ENCODE data around the gene SUSD1.
"Not testable (repeated sequence)": the region's sequence is repeated elsewhere in the genome, so short reads cannot be mapped to it uniquely, and the experiment has no call there.

Gene SUSD1

DNA sequence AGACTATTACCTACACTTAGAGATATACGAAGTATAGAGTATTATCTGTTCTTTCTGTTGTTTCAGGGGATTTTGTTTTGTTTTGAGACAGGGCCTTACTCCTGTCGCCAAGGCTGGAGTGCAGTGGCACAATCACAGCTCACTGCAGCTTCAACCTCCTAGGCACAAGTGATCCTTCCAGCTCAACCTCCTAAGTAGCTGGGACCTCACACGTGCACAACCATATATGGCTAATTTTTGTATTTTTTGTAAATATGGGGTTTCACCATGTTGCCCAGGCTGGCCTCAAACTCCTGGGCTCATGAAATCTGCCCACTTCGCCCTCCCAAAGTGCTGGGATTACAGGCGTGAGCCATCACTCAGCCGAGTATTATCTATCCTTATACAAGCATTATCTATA, 45.9 kb downstream of the SUSD1 start:
- no peak for DNase-seq (ENCODE audit: low read depth)

DNA sequence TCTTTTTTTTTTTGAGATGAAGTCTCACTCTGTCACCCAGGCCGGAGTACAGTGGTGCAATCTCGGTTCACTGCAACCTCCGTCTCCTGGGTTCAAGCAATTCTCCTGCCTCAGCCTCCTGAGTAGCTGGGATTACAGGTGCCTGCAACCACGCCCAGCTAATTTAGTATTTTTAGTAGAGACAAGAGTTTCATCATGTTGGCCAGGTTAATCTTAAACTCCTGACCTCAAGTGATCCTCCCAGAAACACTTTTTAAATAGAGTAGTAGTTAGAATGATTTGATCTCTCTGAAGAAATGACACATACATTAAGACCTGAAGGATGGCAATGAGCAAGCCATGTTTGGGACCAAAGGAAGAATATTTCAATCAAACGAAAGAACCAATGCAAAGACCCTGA, 46.7 kb downstream of the SUSD1 start:
- not testable (repeated sequence) for DNase-seq (ENCODE audit: low read depth)

DNA sequence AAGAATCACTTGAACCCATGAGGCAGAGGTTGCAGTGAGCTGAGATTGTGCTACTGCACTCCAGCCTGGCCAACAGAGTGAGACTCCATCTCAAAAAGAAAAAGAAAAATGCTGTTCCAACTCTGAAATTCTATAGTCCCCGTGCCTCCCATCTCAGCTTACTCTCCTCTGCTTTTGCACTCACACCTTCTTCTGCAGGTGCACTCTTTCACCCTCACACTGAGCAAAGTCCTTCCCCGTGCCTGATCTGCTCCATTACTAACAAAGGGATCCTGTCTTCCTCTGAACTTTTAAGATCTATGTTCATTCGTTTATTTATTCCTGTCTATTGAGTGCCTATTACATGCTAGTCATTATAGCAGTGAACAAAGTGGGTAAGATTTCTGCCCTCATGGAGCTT, 47.8 kb downstream of the SUSD1 start:
- no peak for DNase-seq (ENCODE audit: low read depth)

DNA sequence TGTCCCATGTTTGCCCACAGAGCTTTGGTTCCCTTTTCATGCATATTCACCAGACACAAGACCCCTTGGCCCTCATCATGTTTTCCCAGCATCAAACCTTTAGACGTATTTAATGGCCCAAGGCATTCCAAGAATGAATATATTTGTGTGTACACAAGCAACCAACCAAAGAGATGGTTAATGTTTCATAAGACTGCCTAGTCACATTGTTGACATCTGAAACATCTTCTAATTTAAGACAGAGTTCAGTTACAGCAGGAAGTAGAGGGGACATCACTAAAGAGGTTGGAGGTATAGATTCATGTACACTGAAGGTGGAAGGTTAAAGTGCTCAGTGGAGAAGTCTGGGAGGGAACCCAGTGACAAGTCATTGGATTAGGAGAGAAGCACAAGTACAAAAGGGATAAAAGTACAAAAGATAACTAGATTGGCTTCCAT, 49.1 kb downstream of the SUSD1 start:
- DNase-seq (ENCODE audit: low read depth) = no peak

DNA sequence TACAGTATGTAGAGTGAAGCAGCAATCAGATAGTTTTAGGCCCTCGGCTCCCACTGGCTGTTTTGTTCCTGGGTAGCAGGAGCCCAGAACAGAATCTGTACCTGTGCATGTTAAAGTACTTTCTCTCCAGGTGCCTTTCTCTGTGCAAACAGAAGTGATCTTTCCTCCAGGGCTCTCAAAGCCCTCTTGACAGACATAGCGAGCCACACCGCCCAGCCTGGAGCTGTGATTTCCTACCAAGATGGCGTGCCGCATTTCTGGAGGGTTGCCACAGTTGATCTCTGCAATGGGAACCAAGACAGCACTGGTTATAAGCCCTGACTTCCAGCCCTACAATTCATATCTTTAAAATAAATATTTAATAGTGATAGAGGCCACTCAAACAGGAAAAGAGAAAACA, 50.9 kb downstream of the SUSD1 start:
- no peak for DNase-seq (ENCODE audit: low read depth)

DNA sequence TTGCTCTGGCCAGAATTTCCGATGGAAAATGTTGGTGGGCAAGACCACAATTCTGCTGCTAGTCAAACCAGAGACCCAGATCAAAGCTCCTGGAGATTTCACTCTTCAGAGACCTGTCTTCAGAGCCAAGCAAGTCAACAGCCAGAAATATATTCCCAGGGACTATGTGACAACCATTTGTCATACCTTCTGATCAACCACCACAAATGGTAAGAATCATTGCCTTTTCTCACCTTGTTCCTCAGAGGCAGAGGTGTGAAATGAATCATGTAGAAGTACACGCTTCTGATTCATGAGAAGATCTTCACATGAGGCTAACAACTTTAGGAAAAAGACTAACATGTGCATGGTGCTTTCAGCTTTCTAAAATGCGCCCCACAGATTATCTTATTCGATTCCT, 53.5 kb downstream of the SUSD1 start:
- no peak for DNase-seq (ENCODE audit: low read depth)

- no peak for DNase-seq (ENCODE audit: low read depth)
Measured at GRCh38 chr9:112120439-112120925, 54.6 kb downstream of the SUSD1 start.

DNA sequence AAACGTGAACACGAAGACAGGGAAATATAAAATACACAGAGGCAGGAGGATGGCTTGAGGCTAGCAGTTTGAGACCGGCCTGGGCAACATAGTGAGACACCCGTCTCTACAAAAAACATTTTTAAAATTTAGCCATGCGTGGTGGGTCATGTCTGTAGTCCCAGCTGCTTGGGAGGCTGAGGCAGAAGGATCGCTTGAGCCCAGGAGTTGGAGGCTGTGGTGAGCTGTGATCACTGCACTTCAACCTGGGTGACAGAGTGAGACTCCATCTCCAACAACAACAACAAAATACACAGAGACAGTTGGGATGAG, 55.1 kb downstream of the SUSD1 start:
- DNase-seq (ENCODE audit: low read depth) = no peak

DNA sequence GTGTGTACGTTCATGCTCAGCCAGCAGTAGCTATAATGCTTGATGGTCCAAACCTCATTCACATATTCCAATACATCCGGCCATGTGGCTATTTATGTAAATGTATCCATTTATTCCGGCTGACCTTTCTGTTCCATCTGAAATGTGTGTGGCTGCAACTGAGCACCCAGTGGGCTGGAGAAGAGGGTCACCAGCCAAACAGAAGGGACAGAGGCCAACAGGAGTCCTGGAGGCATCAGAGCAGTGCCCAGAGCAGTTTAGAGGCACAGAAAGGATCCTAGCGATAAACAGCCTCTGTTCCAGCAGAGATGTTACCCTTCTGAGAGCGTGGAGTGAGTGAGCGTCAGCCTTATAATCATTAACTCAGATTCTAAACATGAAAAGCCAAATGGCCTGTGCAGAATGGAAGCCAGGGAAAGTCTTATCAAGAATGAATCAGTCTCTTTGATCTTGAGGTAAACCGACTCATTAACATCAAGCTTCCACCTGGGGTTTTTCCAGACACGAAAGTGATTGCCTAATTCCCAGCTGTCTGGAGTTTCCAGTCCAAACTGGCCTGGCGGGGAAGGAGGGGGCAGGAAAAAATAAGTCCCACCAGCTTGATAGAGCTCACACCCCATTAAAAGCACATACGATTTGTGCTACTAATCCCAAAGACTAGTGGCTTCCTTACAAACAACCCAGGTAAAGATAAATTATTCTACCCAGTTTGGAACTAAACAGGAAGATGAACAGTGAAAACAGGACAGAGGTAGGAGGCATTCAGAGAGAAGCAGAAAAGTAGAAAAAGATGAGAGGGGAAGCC, 55.7 kb downstream of the SUSD1 start:
- no peak for DNase-seq (ENCODE audit: low read depth)

- no peak for DNase-seq (ENCODE audit: low read depth)
Measured at GRCh38 chr9:112118009-112118408, 57.1 kb downstream of the SUSD1 start.

GRCh38 chr9:112115970-112116753, 58.9 kb downstream of the SUSD1 start:
- no peak for DNase-seq (ENCODE audit: low read depth)

GRCh38 chr9:112115109-112115508, 60.0 kb downstream of the SUSD1 start:
- no peak for DNase-seq (ENCODE audit: low read depth)

DNA sequence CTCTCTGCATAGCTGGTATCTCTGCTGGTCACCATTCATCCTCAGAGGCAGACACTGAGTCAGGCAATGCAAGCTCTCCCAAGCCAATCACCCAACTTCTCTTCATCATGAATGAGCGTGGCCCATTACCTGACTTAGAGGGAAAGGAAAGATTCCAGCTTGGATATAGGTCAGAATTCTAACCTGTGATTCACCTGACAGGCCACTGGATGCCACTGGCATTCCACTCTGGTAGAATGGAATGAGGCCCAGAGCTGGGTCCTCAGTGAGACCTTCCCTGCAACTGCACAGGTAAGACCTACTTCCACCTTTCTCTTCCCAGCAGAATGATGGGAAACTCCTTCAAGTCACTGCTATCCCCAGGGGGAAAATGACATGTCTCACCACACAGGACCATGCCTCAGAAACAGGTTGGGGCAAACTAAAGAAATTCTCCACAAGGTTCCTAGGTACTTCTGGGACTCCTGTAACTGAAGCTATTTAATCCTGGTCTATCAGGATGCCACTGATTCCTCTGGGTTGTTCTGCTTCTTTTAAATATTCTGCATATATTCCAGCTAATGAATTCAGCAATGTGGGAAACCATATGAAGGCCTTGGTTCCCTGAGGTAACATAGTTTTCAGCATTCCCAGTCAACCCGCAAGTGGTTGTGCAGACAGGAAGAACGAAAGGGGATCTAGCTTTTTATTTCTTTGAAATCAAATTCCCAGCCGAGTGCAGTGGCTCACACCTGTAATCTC, 62.0 kb downstream of the SUSD1 start:
- no peak for DNase-seq (ENCODE audit: low read depth)

- DNase-seq (ENCODE audit: low read depth) = peak; percentile 69
Measured at GRCh38 chr9:112112519-112112918, 62.6 kb downstream of the SUSD1 start.

GRCh38 chr9:112111461-112111860, 63.6 kb downstream of the SUSD1 start:
- no peak for DNase-seq (ENCODE audit: low read depth)

- DNase-seq (ENCODE audit: low read depth) = no peak
Measured at GRCh38 chr9:112110777-112111113, 64.4 kb downstream of the SUSD1 start.

- DNase-seq (ENCODE audit: low read depth) = no peak
Measured at GRCh38 chr9:112110094-112110776, 64.9 kb downstream of the SUSD1 start.

DNA sequence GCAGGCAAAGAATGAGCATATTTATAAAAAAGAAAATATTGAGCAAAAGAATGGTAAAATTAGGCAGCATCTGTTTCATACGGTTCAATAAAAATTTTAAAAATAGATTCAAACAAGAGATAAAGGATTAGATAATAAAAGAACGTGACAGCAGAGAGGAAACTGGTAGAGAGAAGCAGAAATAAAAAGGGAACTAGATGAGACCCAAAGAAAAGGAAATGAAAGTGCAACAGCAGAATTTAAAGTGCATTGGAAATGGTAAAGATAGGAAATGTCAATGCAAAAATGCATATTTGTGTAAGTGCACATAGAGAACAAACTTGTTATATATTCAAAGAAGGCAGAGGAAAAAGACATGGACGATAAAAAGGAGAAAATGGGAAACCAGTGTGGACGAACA, 70.2 kb downstream of the SUSD1 start:
- no peak for DNase-seq (ENCODE audit: low read depth)

DNA sequence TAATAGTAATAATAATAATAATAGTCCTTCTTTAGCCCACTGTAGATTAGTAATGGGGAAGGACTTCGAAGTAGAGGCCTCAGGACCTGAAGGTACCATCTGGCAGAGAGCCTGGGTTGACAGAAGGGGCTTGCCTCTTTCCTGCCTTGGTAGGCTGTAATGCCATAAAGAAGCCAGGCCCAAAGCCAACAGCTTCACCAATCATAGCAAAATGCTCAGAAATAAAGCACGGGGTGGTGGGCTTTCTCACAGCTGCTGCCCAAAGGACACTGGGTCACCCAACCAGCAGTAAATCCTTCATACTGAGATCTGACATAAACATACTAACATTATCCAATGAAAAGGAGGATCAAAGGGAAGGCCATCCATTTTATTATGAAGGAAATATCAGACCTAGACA, 70.7 kb downstream of the SUSD1 start:
- no peak for DNase-seq (ENCODE audit: low read depth)

- DNase-seq (ENCODE audit: low read depth) = no peak
Measured at GRCh38 chr9:112103405-112103804, 71.7 kb downstream of the SUSD1 start.

- DNase-seq (ENCODE audit: low read depth) = peak; percentile 55
Measured at GRCh38 chr9:112097712-112098688, 77.1 kb downstream of the SUSD1 start.
